ENCODE data around the gene WNT9B. TPM values are rescaled to one million over a fixed set of nuclear protein-coding genes. Genes with fewer than 3 reads are reported as not detected.

The WNT9B gene
- total and polyA plus RNA-seq, 2 experiments from 2014 or later = 0.17 TPM; not detected in 1

DNA sequence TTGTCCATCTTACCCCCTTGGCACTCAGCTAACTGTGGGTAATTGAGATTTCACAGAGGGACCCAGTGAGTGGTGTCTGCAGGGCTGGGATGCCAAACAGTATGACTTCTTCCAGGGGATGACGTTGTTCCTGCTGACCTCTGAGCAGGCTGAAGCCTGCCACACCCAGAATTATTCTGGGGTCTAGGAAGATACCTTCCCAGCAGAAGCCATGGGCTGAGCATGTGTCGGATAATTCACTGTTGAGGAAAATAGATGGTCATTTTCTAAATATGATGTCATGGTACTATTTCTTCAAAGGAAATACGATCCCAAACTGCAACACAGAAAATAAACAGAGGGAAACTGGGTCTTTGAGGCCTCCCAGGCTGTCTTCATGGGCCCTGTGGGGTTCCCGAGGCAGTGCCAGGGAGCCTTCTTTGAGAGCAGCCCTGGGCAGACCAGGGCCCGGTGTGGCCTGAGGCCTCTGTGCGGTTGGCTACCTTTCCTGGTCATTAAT lies 17.4 kb downstream of the WNT9B start:
- Mint-ChIP-seq H3K36me3 (ENCODE audit: low read depth) (no peaks in the 10 kb centered on the region; the same call in 2 of the 3 replicates), H3K4me3 (no peak overlapping the region), H3K27me3 (ENCODE audit: insufficient read depth, low read depth, poor library complexity) (peaks cover 12% of the 10 kb centered on the region), H3K4me1 (peaks cover 11% of the 10 kb centered on the region), H3K27ac (no peak overlapping the region), H3K9me3 (no peaks in the 10 kb centered on the region)
- no peak overlapping the region for H3K4me3 ChIP-seq
- H3K27ac ChIP-seq (ENCODE audit: low read depth) = no peak overlapping the region
- H3K36me3 ChIP-seq (ENCODE audit: insufficient read depth) = no peaks in the 10 kb centered on the region
- TF ChIP-seq EZH2phosphoT487 (IDR thresholded peaks at IDR 0.05; ENCODE audit: unreplicated experiment) = no peak
- TF ChIP-seq CREB1 (CRISPR knock-in tag; IDR thresholded peaks at IDR 0.05; ENCODE audit: low read depth) = no peak
- no peak for TF ChIP-seq JUNB (IDR thresholded peaks at IDR 0.05; ENCODE audit: unreplicated experiment)
- no peak for TF ChIP-seq ZNF331 (CRISPR knock-in tag; IDR thresholded peaks at IDR 0.05; ENCODE audit: low read depth)
- no peak for TF ChIP-seq NANOG (IDR thresholded peaks at IDR 0.05; ENCODE audit: borderline replicate concordance)
- TF ChIP-seq STAT1 (IDR thresholded peaks at IDR 0.05; ENCODE audit: unreplicated experiment) = no peak
- no peak for TF ChIP-seq EZH2 (IDR thresholded peaks at IDR 0.05; ENCODE audit: low read depth, unreplicated experiment)
- H3K27me3 ChIP-seq (ENCODE audit: insufficient read depth) = no peaks in the 10 kb centered on the region
- H3K79me2 ChIP-seq (replicated peaks; ENCODE audit: insufficient read depth) = no peaks in the 10 kb centered on the region
- no peaks in the 10 kb centered on the region for H4K20me1 ChIP-seq (replicated peaks; ENCODE audit: insufficient read depth)
- H3K4me1 ChIP-seq (ENCODE audit: insufficient read depth) = no peaks in the 10 kb centered on the region; the same call in 1 of the 2 replicates
- H3K9me2 ChIP-seq (ENCODE audit: insufficient read depth) = peaks cover 3% of the 10 kb centered on the region; the same call in 1 of the 2 replicates
- no peak overlapping the region for H3K4me2 ChIP-seq
- H3F3A ChIP-seq (replicated peaks; ENCODE audit: low read depth) = no peaks in the 10 kb centered on the region
- H2AFZ ChIP-seq = no peak overlapping the region
- ATAC-seq (no peak), DNase-seq (ENCODE audit: low spot score) (no peak)

DNA sequence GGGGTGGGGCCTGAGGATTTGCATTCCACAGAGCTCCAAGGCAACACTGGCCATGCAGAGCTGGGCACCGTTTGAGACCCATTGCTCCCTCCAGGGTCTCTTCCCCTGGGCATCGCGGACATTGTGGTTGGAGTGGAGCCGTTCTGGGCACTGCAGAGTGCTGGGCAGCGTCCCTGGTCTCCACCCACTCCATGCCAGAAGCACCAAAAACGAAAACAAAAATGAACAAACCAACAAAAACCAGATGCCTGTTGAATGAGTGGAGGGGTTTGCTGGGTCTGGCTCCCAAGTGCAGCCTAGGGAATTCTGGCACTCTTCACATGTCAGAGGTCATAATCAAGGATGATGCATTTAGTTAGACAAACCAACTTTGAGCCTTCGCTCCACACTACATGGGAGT lies 17.9 kb downstream of the WNT9B start:
- Histone ChIP-seq H3K9me2 (ENCODE audit: insufficient read depth) (peaks cover 3% of the 10 kb centered on the region; the same call in 1 of the 2 replicates), H3K79me2 (replicated peaks; ENCODE audit: insufficient read depth) (no peaks in the 10 kb centered on the region), H3K36me3 (ENCODE audit: insufficient read depth) (no peaks in the 10 kb centered on the region), H3K4me2 (no peak overlapping the region), H3K4me1 (ENCODE audit: insufficient read depth) (no peaks in the 10 kb centered on the region; the same call in 1 of the 2 replicates), H3K27me3 (ENCODE audit: insufficient read depth) (no peaks in the 10 kb centered on the region), H3F3A (replicated peaks; ENCODE audit: low read depth) (no peaks in the 10 kb centered on the region), H3K27ac (ENCODE audit: low read depth) (no peak overlapping the region), H2AFZ (no peak overlapping the region), H3K4me3 (no peak overlapping the region), H4K20me1 (replicated peaks; ENCODE audit: insufficient read depth) (no peaks in the 10 kb centered on the region)
- H3K36me3 Mint-ChIP-seq (ENCODE audit: low read depth) = no peaks in the 10 kb centered on the region; the same call in 2 of the 3 replicates
- no peak overlapping the region for H3K27ac Mint-ChIP-seq
- DNase-seq (ENCODE audit: low spot score) = no peak
- H3K4me1 Mint-ChIP-seq = peaks cover 11% of the 10 kb centered on the region
- H3K4me3 Mint-ChIP-seq = no peak overlapping the region
- ATAC-seq = no peak
- peaks cover 14% of the 10 kb centered on the region for H3K27me3 Mint-ChIP-seq (ENCODE audit: insufficient read depth, low read depth, poor library complexity)
- no peaks in the 10 kb centered on the region for H3K9me3 Mint-ChIP-seq
- TF ChIP-seq ZNF331 (CRISPR knock-in tag; IDR thresholded peaks at IDR 0.05; ENCODE audit: low read depth) (no peak), EZH2 (IDR thresholded peaks at IDR 0.05; ENCODE audit: low read depth, unreplicated experiment) (no peak), CREB1 (CRISPR knock-in tag; IDR thresholded peaks at IDR 0.05; ENCODE audit: low read depth) (no peak), JUNB (IDR thresholded peaks at IDR 0.05; ENCODE audit: unreplicated experiment) (no peak), ZNF114 (CRISPR knock-in tag; IDR thresholded peaks at IDR 0.05) (no peak)
- TF ChIP-seq, protein P1, sequence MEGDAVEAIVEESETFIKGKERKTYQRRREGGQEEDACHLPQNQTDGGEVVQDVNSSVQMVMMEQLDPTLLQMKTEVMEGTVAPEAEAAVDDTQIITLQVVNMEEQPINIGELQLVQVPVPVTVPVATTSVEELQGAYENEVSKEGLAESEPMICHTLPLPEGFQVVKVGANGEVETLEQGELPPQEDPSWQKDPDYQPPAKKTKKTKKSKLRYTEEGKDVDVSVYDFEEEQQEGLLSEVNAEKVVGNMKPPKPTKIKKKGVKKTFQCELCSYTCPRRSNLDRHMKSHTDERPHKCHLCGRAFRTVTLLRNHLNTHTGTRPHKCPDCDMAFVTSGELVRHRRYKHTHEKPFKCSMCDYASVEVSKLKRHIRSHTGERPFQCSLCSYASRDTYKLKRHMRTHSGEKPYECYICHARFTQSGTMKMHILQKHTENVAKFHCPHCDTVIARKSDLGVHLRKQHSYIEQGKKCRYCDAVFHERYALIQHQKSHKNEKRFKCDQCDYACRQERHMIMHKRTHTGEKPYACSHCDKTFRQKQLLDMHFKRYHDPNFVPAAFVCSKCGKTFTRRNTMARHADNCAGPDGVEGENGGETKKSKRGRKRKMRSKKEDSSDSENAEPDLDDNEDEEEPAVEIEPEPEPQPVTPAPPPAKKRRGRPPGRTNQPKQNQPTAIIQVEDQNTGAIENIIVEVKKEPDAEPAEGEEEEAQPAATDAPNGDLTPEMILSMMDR (conservative IDR thresholded peaks at IDR 0.05; ENCODE audit: low read depth in 2 of 2) = no peak
- TF ChIP-seq, protein P2, sequence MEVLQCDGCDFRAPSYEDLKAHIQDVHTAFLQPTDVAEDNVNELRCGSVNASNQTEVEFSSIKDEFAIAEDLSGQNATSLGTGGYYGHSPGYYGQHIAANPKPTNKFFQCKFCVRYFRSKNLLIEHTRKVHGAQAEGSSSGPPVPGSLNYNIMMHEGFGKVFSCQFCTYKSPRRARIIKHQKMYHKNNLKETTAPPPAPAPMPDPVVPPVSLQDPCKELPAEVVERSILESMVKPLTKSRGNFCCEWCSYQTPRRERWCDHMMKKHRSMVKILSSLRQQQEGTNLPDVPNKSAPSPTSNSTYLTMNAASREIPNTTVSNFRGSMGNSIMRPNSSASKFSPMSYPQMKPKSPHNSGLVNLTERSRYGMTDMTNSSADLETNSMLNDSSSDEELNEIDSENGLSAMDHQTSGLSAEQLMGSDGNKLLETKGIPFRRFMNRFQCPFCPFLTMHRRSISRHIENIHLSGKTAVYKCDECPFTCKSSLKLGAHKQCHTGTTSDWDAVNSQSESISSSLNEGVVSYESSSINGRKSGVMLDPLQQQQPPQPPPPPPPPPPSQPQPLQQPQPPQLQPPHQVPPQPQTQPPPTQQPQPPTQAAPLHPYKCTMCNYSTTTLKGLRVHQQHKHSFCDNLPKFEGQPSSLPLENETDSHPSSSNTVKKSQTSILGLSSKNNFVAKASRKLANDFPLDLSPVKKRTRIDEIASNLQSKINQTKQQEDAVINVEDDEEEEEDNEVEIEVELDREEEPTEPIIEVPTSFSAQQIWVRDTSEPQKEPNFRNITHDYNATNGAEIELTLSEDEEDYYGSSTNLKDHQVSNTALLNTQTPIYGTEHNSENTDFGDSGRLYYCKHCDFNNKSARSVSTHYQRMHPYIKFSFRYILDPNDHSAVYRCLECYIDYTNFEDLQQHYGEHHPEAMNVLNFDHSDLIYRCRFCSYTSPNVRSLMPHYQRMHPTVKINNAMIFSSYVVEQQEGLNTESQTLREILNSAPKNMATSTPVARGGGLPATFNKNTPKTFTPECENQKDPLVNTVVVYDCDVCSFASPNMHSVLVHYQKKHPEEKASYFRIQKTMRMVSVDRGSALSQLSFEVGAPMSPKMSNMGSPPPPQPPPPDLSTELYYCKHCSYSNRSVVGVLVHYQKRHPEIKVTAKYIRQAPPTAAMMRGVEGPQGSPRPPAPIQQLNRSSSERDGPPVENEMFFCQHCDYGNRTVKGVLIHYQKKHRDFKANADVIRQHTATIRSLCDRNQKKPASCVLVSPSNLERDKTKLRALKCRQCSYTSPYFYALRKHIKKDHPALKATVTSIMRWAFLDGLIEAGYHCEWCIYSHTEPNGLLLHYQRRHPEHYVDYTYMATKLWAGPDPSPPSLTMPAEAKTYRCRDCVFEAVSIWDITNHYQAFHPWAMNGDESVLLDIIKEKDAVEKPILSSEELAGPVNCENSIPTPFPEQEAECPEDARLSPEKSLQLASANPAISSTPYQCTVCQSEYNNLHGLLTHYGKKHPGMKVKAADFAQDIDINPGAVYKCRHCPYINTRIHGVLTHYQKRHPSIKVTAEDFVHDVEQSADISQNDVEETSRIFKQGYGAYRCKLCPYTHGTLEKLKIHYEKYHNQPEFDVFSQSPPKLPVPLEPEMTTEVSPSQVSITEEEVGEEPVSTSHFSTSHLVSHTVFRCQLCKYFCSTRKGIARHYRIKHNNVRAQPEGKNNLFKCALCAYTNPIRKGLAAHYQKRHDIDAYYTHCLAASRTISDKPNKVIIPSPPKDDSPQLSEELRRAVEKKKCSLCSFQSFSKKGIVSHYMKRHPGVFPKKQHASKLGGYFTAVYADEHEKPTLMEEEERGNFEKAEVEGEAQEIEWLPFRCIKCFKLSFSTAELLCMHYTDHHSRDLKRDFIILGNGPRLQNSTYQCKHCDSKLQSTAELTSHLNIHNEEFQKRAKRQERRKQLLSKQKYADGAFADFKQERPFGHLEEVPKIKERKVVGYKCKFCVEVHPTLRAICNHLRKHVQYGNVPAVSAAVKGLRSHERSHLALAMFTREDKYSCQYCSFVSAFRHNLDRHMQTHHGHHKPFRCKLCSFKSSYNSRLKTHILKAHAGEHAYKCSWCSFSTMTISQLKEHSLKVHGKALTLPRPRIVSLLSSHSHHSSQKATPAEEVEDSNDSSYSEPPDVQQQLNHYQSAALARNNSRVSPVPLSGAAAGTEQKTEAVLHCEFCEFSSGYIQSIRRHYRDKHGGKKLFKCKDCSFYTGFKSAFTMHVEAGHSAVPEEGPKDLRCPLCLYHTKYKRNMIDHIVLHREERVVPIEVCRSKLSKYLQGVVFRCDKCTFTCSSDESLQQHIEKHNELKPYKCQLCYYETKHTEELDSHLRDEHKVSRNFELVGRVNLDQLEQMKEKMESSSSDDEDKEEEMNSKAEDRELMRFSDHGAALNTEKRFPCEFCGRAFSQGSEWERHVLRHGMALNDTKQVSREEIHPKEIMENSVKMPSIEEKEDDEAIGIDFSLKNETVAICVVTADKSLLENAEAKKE (CRISPR knock-in tag; IDR thresholded peaks at IDR 0.05) = no peak

Measured in GM23338 (cell line).